Measurements from ENCODE around the gene FRG2B. TPM values are rescaled to one million over a fixed set of nuclear protein-coding genes. Genes with fewer than 3 reads are reported as not detected.

The FRG2B gene
- total RNA-seq, 2 donors from 2014 or later = not detected

- H3K9me3 ChIP-seq = no peaks in the 10 kb centered on the region
- TF ChIP-seq, protein P1, sequence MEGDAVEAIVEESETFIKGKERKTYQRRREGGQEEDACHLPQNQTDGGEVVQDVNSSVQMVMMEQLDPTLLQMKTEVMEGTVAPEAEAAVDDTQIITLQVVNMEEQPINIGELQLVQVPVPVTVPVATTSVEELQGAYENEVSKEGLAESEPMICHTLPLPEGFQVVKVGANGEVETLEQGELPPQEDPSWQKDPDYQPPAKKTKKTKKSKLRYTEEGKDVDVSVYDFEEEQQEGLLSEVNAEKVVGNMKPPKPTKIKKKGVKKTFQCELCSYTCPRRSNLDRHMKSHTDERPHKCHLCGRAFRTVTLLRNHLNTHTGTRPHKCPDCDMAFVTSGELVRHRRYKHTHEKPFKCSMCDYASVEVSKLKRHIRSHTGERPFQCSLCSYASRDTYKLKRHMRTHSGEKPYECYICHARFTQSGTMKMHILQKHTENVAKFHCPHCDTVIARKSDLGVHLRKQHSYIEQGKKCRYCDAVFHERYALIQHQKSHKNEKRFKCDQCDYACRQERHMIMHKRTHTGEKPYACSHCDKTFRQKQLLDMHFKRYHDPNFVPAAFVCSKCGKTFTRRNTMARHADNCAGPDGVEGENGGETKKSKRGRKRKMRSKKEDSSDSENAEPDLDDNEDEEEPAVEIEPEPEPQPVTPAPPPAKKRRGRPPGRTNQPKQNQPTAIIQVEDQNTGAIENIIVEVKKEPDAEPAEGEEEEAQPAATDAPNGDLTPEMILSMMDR (IDR thresholded peaks at IDR 0.05) = no peak
- H3K4me3 ChIP-seq = no peak overlapping the region
- peaks cover 0 to 5% of the 10 kb centered on the region in 2 donors for H3K27me3 ChIP-seq
- H3K4me1 ChIP-seq = no peaks in the 10 kb centered on the region
- no peaks in the 10 kb centered on the region for H3K36me3 ChIP-seq
- no peak for DNase-seq (ENCODE audit: low spot score)
- H3K27ac ChIP-seq = no peak overlapping the region
Observed at GRCh38 chr10:133618851-133619250, 7.7 kb downstream of the FRG2B start.

- Histone ChIP-seq H3K27ac (no peak overlapping the region), H3K27me3 (peaks cover 0 to 5% of the 10 kb centered on the region in 2 donors), H3K4me3 (no peak overlapping the region), H3K36me3 (no peaks in the 10 kb centered on the region), H3K9me3 (peaks cover 0 to 5% of the 10 kb centered on the region in 2 donors), H3K4me1 (no peaks in the 10 kb centered on the region)
- TF ChIP-seq, protein P1 (IDR thresholded peaks at IDR 0.05) = no peak
- DNase-seq (ENCODE audit: low spot score) = no peak
Observed at GRCh38 chr10:133617196-133617595, 9.4 kb downstream of the FRG2B start.

DNA sequence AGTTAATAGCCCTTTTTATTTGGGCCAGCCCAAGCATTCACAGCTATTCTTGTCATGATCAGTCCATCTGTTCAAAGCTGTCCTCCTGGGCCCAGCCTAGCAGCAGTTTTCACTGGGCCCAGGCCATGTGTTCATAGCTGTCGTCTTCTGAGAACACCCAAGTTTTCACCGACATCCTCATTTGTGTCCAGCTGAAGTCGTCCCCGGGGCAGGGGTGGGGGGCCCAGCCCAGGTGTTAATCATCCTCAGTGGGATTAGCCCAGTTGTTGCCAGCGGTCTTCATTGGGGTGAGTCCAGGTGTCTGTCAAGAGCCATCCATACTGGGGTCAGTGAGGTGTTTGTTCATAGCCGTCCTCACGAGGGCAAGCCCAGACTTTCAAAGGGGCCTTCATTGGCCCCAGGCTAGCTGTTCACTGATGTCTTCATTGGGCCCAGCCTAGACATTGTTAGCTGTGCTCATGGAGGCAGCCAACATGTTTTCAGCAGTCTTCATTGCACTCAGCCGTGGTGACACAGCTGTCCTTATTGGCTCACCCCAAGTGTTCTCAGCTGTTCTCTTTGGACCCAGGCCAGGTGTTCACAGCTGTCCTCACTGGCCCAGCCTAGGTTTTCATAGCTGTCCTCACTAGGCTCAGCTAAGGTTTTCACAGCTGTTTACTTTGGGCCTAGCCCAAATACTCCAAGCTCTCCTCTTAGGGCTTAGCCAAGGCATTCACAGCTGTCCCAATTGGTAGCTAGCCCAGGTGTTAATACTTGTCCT is 10.0 kb downstream of the FRG2B start:
- no peaks in the 10 kb centered on the region for H3K36me3 ChIP-seq
- TF ChIP-seq, protein P1 (IDR thresholded peaks at IDR 0.05) = no peak
- DNase-seq (ENCODE audit: low spot score) = no peak
- H3K27ac ChIP-seq = no peak overlapping the region
- no peaks in the 10 kb centered on the region for H3K4me1 ChIP-seq
- H3K27me3 ChIP-seq = peaks cover 0 to 2% of the 10 kb centered on the region in 2 donors
- H3K4me3 ChIP-seq = no peak overlapping the region
- H3K9me3 ChIP-seq = peaks cover 0 to 11% of the 10 kb centered on the region in 2 donors

DNA sequence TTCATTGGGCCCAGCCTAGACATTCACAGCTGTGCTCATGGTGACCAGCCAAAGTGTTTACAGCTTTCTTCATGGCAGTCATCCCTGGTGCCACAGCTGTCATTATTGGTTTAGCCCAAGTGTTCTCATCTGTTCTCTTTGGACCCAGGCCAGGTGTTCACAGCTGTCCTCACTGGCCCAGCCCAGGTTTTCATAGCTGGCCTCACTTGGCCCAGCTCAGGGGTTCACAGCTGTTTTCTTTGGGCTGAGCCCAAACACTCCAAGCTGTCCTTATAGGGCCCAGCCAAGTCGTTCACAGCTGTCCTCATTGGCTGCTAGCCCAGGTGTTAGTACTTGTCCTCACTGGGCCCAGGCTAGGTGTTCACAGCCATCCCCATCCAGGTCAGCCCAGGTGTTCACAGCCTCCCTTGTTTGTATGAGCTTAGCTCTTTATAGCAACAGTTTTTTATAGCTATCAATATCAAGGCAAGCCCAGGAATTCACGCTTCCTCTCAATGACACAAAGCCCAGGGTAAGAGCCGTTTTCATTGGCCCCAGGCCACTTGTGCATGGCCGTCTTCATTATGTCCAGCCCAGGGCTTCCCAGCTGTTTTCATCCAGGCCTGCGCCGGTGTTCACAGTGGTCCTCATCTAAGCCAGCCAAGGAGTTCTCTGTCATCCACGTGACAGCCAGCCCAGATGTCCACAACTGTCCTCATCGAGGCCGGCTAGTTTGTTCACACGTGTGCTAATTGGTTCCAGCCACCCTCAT is 11.6 kb downstream of the FRG2B start:
- H3K4me1 ChIP-seq = no peaks in the 10 kb centered on the region
- no peak overlapping the region for H3K27ac ChIP-seq
- no peaks in the 10 kb centered on the region for H3K27me3 ChIP-seq
- no peak for DNase-seq (ENCODE audit: low spot score)
- H3K36me3 ChIP-seq = no peaks in the 10 kb centered on the region
- H3K4me3 ChIP-seq = no peak overlapping the region
- TF ChIP-seq, protein P1 (IDR thresholded peaks at IDR 0.05) = no peak
- H3K9me3 ChIP-seq = peaks cover 0 to 11% of the 10 kb centered on the region in 2 donors

- Histone ChIP-seq H3K4me1 (no peaks in the 10 kb centered on the region), H3K36me3 (no peaks in the 10 kb centered on the region), H3K27me3 (no peaks in the 10 kb centered on the region), H3K4me3 (no peak overlapping the region), H3K27ac (no peak overlapping the region), H3K9me3 (peaks cover 0 to 11% of the 10 kb centered on the region in 2 donors)
- DNase-seq (ENCODE audit: low spot score) = no peak
- TF ChIP-seq, protein P1 (IDR thresholded peaks at IDR 0.05) = no peak
Observed at GRCh38 chr10:133613699-133614098, 12.9 kb downstream of the FRG2B start.
